Eye (tissue), 1 donor: Measurements from ENCODE around the gene EXOSC9.

Source experiments
- DNase-seq: peaks from one replicate; pipeline ENCODE4 v3.0.0-alpha.2; 2015

EXOSC9 gene

DNA sequence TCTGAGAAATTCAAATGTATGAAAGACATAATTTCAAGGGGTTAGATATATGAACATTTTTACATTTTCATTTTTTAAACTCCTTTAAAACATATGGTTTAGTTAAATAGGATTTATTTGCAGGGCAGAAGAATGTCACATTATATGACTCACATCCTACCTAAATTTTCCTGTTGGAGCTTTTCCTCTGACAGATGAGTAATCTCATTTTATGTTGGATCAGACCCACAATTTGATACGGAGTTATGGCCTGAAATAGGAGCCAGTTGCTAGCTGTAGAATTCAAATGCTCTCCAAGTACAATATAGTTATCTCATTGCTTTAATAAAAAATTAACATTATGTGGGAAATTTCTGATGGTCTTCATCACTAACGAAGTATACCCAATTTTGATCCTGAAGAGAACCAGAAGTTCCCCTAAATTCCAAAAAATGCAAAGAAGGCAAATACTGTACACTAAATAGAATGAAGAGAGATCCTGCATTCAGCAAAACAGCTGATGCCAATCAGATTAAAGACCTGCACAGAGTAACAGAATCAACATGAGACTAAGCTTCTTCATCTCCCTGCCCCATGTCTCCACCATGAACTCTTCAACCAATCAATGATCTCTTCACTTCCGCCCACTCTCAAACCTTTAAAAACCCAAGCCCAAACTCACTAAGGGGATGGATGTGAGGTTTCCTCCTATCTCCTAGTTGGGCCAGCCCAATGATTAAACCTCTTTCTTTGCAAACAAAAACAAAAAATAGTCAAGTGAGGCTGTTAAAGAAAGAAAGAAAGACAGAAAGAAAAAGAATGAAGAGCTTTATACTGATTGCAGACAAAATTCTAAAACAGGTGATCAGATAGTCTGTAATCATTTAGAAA is 10.9 kb upstream of the EXOSC9 start:
- DNase-seq: no peak

GRCh38 chr4:121790976-121791375 is 10.1 kb upstream of the EXOSC9 start:
- DNase-seq: no peak

DNA sequence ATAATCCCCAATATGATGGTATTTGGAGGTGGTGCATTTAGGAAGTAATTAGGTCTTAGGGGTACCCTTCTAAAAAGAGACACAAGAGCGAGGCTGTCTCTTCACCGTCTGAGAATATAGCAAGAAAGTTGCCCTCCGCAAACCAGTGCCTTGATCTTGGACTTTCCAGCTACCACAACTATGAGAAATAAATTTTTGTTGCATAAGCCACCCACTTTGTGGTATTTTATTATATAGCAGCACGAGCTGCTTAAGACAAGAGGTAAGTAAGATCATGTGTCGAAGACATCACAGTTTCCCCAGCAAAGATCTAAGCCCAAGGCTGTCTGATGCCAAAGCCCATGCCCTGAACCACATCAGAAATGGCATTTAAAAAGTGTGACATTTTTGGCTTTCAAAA is 9.6 kb upstream of the EXOSC9 start:
- no peak for DNase-seq

DNA sequence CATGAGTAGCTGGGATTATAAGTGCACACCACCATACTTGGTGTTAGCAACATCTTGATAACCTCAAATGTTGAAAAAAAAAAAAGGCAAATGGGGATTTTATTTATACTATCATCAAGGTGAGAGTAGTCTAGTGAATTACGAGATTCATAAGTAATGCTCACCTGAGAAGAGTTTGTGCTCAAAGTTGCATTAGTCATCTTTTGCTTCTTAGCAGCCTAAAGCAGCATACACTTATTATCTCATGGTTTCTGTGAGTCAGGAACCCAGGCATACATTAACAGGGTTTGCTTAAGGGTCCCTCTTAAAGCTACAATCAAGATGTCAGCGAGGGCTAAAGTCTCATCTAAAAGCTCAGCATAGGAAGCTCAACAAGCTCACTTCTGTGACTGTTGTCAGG is 8.2 kb upstream of the EXOSC9 start:
- DNase-seq: no peak

DNA sequence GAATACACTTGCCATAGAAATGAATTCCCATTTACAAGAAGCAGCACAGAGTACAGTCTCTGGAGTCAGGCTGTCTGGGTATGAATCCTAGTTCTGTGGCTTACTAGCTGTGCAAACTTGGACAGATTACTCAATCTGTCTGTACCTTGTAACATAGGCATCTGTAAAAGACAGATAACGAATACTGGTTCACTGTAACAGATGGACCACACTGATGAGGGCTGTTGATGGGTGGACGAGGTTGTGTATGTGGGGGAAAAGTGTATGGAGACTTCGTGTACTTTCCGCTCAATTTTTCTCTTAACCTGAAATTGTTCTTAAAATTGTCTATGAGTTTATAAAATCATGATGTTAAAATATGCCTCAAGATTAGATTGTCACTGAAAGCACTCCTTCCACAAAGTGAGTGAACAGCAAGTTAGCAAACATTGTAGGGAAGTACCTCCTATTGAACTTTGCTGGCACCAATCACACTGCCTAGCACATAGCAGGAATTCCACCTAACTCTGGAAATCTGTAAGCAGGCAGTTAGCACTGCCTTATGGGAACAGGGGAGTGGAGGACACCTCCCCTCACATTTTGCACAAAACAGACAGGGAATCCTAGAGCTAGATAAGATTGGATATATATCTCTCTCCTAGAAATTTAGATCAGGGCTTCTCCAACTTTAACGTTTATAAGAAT is 6.5 kb upstream of the EXOSC9 start:
- DNase-seq: no peak

DNA sequence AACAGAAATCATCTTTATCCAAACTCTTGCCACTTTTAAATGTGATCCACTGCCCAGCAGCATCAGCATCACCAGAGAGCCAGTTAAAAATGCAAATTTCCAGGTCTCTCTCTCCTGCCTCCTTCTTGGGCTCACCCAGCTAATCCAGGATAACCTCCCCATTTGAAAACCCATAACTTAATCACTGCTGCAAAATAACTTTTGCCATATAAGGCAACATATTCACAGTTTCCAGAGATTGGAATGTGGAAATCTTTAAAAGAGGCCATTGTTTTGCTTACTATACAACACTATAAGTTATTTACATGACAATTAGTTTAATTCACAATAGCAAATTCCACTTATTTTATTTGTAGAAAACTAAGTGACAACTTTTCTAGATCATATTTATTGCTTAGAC is 4.8 kb upstream of the EXOSC9 start:
- no peak for DNase-seq

DNA sequence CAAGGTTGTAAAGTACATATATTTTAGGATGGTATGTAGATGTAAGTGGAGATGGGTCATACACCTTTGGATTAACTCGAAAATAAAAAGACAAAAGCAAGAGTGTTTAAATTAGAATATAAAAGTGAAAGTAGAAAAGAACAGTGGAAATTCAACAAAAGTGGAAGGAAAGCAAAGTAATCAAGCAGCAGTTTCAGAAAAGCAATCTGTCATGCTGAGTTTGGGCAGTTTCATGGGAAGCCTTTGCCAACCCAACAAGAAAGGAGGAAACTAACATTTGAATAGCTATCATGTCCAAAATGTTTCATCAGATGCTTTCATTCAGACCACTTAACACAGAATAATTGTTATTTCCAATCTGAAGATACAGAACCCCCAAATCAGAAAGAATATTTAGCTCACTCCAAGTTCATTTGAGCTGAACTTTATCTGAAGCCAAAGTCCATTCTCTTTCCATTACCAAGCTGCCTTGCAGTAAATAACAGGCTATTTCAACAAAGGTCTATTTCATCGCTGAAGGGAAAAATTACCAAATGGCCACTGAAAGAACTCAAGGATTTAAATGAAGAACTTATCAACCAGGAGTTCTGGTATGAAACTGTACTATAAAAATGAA is 1.8 kb upstream of the EXOSC9 start:
- DNase-seq: no peak

- no peak for DNase-seq
Measured at GRCh38 chr4:121799867-121800501, 1.1 kb upstream of the EXOSC9 start.

DNA sequence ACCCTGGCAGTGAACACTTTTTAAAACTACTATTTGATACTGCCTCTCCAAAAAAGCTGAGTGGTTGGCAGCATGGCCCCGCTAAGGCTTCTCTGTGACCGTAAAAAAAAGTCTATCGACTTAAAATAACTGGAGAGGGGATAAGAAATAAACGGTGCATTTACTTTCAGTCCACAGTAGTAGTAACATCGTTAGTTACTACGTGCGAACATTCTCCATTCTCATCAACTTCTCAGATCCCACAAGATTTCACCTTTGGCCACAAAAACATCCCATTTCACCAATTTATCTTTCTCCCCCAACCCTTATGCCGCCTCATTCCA is 524 bp upstream of the EXOSC9 start:
- DNase-seq: no peak

DNA sequence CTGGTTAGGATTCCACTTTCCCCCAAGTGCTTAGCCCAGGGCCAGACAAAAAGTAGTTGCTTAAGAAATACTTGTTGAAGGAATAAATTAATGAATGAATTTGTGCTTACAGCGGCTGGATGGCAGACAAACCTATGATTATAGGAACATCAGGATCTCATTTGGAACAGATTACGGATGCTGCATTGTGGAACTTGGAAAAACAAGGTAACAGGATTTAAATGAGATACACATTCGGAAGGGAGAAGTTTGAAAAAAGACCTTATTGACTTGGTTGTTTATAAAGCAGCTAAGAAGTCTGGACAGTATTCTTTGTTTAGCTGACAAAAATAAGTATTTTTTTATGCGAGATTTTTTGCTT is 572 bp downstream of the EXOSC9 start:
- no peak for DNase-seq

- DNase-seq: no peak
Measured at GRCh38 chr4:121806411-121806810, 5.3 kb downstream of the EXOSC9 start.

DNA sequence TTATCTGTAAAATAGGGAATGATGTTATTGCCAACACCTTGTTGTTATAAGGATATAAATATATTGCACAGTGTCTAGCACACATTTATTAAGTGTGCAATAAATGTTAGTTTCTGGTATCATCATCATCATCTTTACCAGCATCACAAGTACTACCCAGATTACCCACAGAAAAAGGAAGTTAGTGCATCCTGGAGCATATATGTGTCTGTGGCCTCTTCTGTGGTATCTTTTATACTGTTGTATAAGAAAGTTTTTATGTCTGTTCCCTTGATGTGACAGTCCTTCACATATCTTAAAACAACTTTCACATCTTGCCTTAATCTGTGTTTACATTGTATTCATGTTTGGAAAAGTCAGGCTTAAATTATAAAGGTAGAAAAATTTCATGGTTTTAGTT is 10.0 kb downstream of the EXOSC9 start:
- DNase-seq: no peak

- no peak for DNase-seq
Measured at GRCh38 chr4:121814756-121815155, 13.6 kb downstream of the EXOSC9 start.

GRCh38 chr4:121817006-121817405 is 15.9 kb downstream of the EXOSC9 start:
- no peak for DNase-seq

DNA sequence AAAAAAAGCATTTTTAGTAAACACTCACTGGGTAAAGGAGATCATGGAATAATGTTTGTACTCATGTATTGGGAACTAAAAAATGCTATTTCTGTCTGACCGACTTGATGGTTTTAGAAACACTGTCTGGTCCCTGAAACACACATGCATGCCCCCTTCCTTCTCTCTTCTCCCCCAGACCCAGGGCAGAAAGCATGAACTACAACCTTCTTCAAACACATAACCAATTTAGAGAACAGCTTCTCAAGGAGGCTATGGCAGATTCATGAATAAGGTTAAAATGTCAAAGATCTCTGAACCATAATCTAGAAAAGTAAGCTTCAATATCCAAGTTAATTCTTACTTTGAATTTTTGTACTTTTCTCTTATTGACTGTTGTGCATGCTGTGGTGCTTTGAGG is 16.6 kb downstream of the EXOSC9 start:
- no peak for DNase-seq

DNA sequence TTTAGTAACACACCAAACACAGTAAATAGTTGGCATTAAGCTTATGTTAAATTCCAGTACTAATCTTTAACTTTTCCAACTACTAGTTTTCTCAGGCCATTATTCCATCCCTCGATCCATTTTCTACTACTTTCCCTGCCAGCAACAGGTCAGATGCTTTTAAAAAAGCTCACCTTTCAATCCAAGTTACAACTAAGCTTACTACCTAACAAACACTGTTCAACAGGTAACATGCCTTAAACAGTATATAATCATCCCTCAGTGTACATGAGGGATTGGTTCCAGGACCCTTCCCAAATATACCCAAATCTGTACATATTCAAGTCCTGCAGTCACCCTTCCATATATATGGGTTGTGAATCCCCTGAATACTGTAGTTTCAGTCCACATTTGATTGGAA is 17.1 kb downstream of the EXOSC9 start:
- no peak for DNase-seq

DNA sequence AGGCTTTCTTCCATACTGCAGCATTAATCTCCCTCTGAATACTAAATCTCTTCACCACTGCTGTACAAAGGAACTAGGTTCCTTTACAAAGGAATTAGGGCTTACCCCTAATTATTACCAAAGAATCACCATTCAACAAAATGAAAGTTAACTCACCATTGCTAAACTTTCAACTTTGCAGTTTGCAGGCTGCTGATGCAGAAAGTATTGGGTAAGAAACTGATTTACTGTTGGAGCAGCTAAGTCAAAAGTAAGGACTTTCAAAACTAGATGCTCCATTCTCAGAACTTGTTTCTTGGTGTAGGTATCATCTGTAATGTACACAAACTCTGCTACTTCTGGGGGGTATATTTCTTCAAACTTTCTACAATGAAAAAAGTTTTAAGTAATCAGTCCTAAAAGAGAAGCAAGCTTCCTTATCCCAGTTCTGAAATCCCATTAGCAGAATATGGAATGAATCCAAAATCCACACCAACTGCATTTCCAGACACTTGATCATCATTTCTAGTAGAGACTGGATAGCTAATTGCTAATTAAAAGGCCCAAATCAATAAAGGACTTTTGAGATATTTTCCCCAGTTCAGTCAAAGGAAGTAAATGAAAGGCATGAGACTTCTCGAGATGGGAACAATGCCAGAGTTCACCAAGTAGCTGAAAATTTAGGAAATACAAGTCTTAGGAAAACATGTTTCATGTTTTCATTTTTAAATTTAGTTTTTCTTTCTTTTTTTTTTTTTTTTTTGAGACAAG is 18.3 kb downstream of the EXOSC9 start:
- DNase-seq: no peak

GRCh38 chr4:121822047-121822446 is 20.9 kb downstream of the EXOSC9 start:
- no peak for DNase-seq

DNA sequence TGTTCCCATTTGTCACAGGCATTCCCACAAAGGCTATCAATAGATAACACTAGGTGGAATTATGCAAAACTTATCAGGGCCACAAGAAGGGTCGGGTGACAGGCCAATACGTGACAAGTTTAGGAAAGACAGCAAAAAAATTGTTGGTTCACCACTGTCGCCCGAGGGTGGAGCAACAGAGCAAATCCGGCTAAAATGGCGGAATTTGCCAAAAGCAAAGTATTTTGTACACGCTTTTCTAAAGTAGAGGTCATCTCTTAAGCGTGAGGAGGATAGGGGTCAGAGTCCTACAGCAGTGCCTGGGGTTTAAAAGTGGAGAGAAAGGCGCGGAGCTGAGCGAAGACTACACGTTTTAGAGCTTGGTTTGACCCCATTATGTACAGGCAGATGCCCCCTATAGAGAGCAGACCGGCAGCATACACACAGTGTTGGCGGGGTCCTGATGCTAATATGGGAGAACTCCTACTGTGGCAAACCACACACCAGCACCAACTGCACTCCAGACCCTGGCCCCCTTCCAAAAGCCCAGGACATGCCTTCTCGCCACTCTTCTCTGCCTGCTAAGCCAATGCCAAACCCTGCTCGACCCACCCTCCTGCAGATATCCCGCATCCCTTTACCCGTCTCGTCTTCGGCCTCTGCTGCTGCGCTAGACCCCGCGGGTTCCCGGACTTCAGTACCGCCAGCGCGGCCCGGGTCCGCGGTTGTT is 21.8 kb downstream of the EXOSC9 start:
- DNase-seq: peak; percentile 56

DNA sequence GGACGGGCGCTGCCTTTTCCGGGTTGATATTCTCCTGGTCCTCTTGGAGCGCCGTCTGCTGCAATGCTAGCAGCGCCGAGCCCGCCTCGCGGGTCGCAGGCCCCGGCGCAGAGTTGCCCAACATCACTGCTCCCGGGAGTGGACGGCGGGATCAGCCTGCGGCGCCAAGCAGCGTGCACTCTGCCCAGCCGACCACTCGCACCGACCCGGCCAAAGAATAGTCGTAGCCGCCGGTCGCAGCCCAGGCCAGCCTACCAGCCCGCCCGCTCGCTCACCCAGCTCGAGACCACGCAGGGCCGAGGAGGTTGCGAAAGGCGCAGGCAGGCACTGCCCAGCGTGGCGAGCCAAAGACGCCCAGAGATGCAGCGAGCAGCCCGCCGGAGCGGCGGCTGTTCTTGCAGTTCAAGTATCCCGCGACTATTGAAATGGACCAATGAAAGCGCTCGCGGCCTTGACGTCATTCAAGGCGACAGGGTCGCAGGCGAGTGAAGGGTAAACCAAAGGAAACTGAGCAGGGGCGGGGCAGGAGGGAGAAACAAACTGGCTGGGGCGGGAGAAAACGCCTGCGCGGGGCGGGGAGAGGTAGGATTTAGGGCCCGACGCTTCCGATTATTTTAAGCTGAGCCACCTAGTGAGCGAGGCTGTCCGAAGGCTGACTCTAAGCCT is 22.5 kb downstream of the EXOSC9 start, which contains the start of gene CCNA2:
Gene CCNA2, minus strand, starts transcription at position 379 of the 666 bp plus-strand sequence. Its CDS starts 255 bp downstream, at position 124.
- DNase-seq: peak; percentile 99

- DNase-seq: no peak
Measured at GRCh38 chr4:121824171-121824527, 23.0 kb downstream of the EXOSC9 start.

- DNase-seq: peak; percentile 14
Measured at GRCh38 chr4:121824950-121825349, 23.8 kb downstream of the EXOSC9 start.
